ENCODE data around the gene HS6ST1.

HS6ST1 gene

DNA sequence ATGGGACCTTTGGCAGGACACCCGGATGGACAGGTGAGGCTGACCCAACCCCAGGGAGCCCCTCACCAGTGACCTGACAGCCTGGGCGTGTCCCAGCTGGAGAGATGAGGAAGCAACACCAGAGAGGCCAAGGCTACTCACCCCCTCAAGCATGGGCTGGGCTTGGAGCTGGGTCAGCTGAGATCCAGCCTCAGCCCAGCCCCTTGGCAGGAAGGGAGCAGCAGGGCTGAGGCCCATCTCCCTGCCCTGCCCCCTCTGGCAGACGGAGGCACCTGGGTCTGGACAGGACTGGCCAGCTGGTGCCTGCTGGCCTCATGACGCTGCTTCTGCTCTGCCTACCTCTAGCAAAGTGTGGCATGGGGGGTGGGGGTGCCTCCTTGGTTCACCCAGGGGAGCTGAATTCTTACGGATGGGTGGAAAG, 37.8 kb downstream of the HS6ST1 start:
- TF ChIP-seq ZIC2 (tag by site-specific recombination; IDR thresholded peaks at IDR 0.05): no peak
- no peak for TF ChIP-seq ZBTB8A (tag by site-specific recombination; IDR thresholded peaks at IDR 0.05)
- no peak for TF ChIP-seq ZNF146 (tag by site-specific recombination; IDR thresholded peaks at IDR 0.05)
- no peak for TF ChIP-seq ZNF16 (tag by site-specific recombination; IDR thresholded peaks at IDR 0.05; ENCODE audit: low read depth)
- TF ChIP-seq, protein P1, sequence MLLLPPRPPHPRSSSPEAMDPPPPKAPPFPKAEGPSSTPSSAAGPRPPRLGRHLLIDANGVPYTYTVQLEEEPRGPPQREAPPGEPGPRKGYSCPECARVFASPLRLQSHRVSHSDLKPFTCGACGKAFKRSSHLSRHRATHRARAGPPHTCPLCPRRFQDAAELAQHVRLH (tag by site-specific recombination; IDR thresholded peaks at IDR 0.05): no peak
- TF ChIP-seq ZNF658 (tag by site-specific recombination; IDR thresholded peaks at IDR 0.05): no peak
- no peak for TF ChIP-seq HOXC10 (CRISPR knock-in tag; IDR thresholded peaks at IDR 0.05)
- TF ChIP-seq ZNF174 (tag by site-specific recombination; IDR thresholded peaks at IDR 0.05): no peak
- TF ChIP-seq ZNF792 (tag by site-specific recombination; IDR thresholded peaks at IDR 0.05): no peak
- no peak for TF ChIP-seq MEIS1 (CRISPR knock-in tag; IDR thresholded peaks at IDR 0.05; ENCODE audit: borderline replicate concordance)
- TF ChIP-seq ZNF18 (tag by site-specific recombination; IDR thresholded peaks at IDR 0.05): no peak
- no peak for TF ChIP-seq SP2 (tag by site-specific recombination; IDR thresholded peaks at IDR 0.05)
- TF ChIP-seq, protein P2, sequence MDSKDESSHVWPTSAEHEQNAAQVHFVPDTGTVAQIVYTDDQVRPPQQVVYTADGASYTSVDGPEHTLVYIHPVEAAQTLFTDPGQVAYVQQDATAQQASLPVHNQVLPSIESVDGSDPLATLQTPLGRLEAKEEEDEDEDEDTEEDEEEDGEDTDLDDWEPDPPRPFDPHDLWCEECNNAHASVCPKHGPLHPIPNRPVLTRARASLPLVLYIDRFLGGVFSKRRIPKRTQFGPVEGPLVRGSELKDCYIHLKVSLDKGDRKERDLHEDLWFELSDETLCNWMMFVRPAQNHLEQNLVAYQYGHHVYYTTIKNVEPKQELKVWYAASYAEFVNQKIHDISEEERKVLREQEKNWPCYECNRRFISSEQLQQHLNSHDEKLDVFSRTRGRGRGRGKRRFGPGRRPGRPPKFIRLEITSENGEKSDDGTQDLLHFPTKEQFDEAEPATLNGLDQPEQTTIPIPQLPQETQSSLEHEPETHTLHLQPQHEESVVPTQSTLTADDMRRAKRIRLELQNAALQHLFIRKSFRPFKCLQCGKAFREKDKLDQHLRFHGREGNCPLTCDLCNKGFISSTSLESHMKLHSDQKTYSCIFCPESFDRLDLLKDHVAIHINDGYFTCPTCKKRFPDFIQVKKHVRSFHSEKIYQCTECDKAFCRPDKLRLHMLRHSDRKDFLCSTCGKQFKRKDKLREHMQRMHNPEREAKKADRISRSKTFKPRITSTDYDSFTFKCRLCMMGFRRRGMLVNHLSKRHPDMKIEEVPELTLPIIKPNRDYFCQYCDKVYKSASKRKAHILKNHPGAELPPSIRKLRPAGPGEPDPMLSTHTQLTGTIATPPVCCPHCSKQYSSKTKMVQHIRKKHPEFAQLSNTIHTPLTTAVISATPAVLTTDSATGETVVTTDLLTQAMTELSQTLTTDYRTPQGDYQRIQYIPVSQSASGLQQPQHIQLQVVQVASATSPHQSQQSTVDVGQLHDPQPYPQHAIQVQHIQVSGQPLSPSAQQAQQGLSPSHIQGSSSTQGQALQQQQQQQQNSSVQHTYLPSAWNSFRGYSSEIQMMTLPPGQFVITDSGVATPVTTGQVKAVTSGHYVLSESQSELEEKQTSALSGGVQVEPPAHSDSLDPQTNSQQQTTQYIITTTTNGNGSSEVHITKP (tag by site-specific recombination; IDR thresholded peaks at IDR 0.05): no peak
- no peak for TF ChIP-seq ZNF19 (tag by site-specific recombination; IDR thresholded peaks at IDR 0.05; ENCODE audit: low read depth)
- no peak for TF ChIP-seq KLF17 (tag by site-specific recombination; IDR thresholded peaks at IDR 0.05)
- TF ChIP-seq ZNF311 (tag by site-specific recombination; IDR thresholded peaks at IDR 0.05; ENCODE audit: borderline replicate concordance): no peak
- TF ChIP-seq ZNF148 (tag by site-specific recombination; IDR thresholded peaks at IDR 0.05; ENCODE audit: borderline replicate concordance): no peak
- H3K4me3 ChIP-seq (ENCODE audit: low read depth, low read length): no peak overlapping the region
- ChIA-PET POLR2A (no interaction called here), CTCF (no interaction called here)
- H3K36me3 ChIP-seq (ENCODE audit: control insufficient read depth in 2 of 2, insufficient read depth in 1 of 2, low read length in 2 of 2): peaks cover 0 to 23% of the 10 kb centered on the region in 2 experiments; a peak in 2 of 3 replicates
- H3K4me1 ChIP-seq (ENCODE audit: control insufficient read depth, insufficient read depth, low read length): no peaks in the 10 kb centered on the region
- H3K27ac ChIP-seq (ENCODE audit: extremely low read depth, low read depth, low read length): no peak overlapping the region
- no peaks in the 10 kb centered on the region for H3K9me3 ChIP-seq (ENCODE audit: control insufficient read depth, insufficient read depth, low read depth, low read length)
